Upper lobe of left lung (tissue), 6 donors: Measurements from ENCODE around the gene RNF126. TPM values are rescaled to one million over a fixed set of nuclear protein-coding genes. Genes with fewer than 3 reads are reported as not detected.

ENCODE experiments used
- ATAC-seq, 2 donors: fragments of 200-7000 bp; cut with Tn5 transposase; one replicate each; pipeline ENCODE4 v1.9.1; 2022; ENCODE audit warnings: mild to moderate bottlenecking in 2 of 2, moderate library complexity in 2 of 2; ENCODE audit not compliant: low FRiP score in 2 of 2
- DNase-seq, 2 donors: peaks; one replicate each; pipeline ENCODE4 v3.0.0-alpha.2; 2019 to 2020
- H3K27ac ChIP-seq, 4 donors: fragments of 200-600 bp; sonication (generic); one replicate each; pipeline ENCODE4 v1.5.1; 2016 to 2019
- H3K27me3 ChIP-seq, 4 donors: fragments of 200-600 bp; sonication (generic); one replicate each; pipeline ENCODE4 v1.5.1; 2017 to 2019
- H3K36me3 ChIP-seq, 4 donors: fragments of 200-600 bp; sonication (generic); one replicate each; pipeline ENCODE4 v1.5.1; 2016 to 2019
- H3K4me1 ChIP-seq, 4 donors: fragments of 200-600 bp; sonication (generic); one replicate each; pipeline ENCODE4 v1.5.1; 2018 to 2019
- H3K4me3 ChIP-seq, 4 donors: fragments of 200-600 bp; sonication (generic); one replicate each; pipeline ENCODE4 v1.5.1; 2017 to 2019; ENCODE audit warnings: mild to moderate bottlenecking in 2 of 4, moderate library complexity in 1 of 4
- H3K9me3 ChIP-seq, 4 donors: fragments of 200-600 bp; sonication (generic); one replicate each; pipeline ENCODE4 v1.5.1; 2018 to 2019
- CTCF ChIP-seq, 6 experiments: fragments of 450-650 bp in 4 of 6; fragments of 200-600 bp in 2 of 6; sonication (generic) in 2 of 6; IDR thresholded peaks; one replicate each; pipeline ENCODE4 v1.5.1; 2016 to 2019; ENCODE audit warnings: antibody characterized with exemption in 6 of 6
- EP300 ChIP-seq, 4 donors: sonication (generic); formaldehyde crosslinking; IDR thresholded peaks; one replicate each; pipeline ENCODE4 v1.5.1; 2017; ENCODE audit warnings: antibody characterized with exemption in 4 of 4, control low read depth in 2 of 4
- POLR2A ChIP-seq, 4 donors: fragments of 450-650 bp; IDR thresholded peaks; one replicate each; pipeline ENCODE4 v1.5.1; 2016 to 2017; ENCODE audit warnings: antibody characterized with exemption in 4 of 4, mild to moderate bottlenecking in 2 of 4
- POLR2AphosphoS5 ChIP-seq, 2 donors: sonication (generic); formaldehyde crosslinking; IDR thresholded peaks; one replicate each; pipeline ENCODE4 v1.5.1; 2017; ENCODE audit warnings: antibody characterized with exemption in 2 of 2
- WGBS, 2 donors: methylation state at CpG; one replicate each; pipeline ENCODE4 v1.1.5; 2017 to 2018; 5-methylcytosine and 5-hydroxymethylcytosine counted together
- total RNA-seq, 6 donors: library from RNA; depleted of rRNA in 4 of 6; stranded (reverse); fragments of >200 nt in 4 of 6; gene quantifications; one replicate each; pipeline versions ENCODE4 v1.1.0 to v1.2.1, GENCODE V29; 2016 to 2021
- donor health status: DM: no; HTN: no; CAD: no; lungs with moderate emphysema.
- donor health status: DM: no; HTN: yes; CAD: no; lungs with severe emphysema.

The RNF126 gene
- total RNA-seq, 6 donors from 2014 or later: 36.7 to 106 (median 66.3) TPM

DNA sequence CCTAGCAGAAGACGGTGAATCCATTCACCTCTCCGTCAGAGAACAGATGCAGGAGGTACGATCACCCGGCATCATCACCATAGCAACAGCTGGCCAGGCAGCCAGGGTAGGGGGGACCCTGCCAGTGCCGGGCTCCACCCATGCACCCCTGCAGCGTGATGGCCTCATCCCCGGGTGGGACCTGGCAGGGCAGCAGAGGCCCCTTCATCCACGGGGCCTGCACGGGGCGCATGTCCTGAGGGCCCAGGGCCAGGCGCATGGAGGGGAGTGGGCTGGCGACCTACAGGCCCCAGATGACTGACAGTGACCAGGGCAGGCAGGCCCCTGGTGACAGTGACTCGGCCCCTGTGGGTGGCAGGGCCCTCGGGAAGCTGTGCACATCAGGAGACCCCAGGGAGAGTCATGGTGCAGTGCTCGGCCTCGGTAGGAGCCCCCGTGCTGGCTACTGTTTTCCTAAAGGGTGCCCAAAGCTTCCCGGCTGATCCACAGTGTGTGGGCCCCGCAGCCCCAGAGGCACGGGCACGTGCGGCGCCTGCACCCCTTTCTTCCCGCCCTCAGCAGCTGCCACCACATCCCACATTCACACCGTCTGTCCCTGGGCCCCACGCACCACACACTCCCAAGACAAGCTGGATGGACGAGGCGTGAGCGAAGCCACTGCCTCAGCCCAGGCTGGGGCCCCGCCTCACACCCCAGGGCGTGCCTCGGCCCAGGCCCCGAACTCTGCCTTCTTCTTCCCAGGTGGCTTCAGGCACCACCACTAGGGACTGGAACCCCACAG lies 4.8 kb downstream of the RNF126 start:
- Histone ChIP-seq H3K9me3 (no peaks in the 10 kb centered on the region), H3K36me3 (peaks cover 2 to 28% (median 12%) of the 10 kb centered on the region in 4 donors), H3K4me3 (no peak overlapping the region), H3K27ac (peak overlapping the region; percentile 18 to 93 (median 74)), H3K27me3 (no peaks in the 10 kb centered on the region), H3K4me1 (peaks cover 38 to 70% (median 46%) of the 10 kb centered on the region in 4 donors)
- ATAC-seq (no peak), DNase-seq (peak in 1 of 2 donors; percentile 80)
- 83% methylated on average over 18 to 27 of the region's 33 CpGs for WGBS, 2 donors
- TF ChIP-seq CTCF (IDR thresholded peaks at IDR 0.05) (no peak), EP300 (IDR thresholded peaks at IDR 0.05) (no peak), POLR2AphosphoS5 (IDR thresholded peaks at IDR 0.05) (no peak), POLR2A (IDR thresholded peaks at IDR 0.05) (no peak)

DNA sequence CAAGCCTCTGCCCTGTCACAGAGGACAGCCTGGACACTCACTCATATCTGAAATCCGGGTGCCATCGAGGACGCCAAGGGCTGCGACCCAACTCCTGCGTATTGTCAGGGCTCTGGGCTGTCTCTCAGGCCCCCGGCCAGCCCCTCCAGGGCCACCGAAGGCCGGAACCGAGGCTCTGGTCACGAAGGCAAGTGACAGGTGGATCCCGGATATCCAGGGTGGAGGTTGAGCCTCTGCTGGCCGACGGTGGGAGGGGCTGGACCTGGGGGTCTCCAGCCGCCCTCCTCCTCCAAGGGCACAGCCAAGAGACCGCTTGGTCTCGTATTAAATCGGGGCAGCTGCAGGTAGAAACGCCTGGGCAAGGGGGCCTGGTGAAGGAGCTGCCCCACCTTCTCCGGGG lies 5.4 kb downstream of the RNF126 start:
- Histone ChIP-seq H3K4me3 (no peak overlapping the region), H3K4me1 (peaks cover 38 to 69% (median 46%) of the 10 kb centered on the region in 4 donors), H3K27ac (no peak overlapping the region), H3K36me3 (peaks cover 4 to 35% (median 17%) of the 10 kb centered on the region in 4 donors), H3K9me3 (no peaks in the 10 kb centered on the region), H3K27me3 (no peaks in the 10 kb centered on the region)
- no peak for ATAC-seq
- TF ChIP-seq POLR2A (IDR thresholded peaks at IDR 0.05) (no peak), EP300 (IDR thresholded peaks at IDR 0.05) (no peak), CTCF (IDR thresholded peaks at IDR 0.05) (no peak), POLR2AphosphoS5 (IDR thresholded peaks at IDR 0.05) (no peak)
- 87 to 90% methylated on average over 6 to 19 of the region's 19 CpGs for WGBS, 2 donors
- peak in 1 of 2 donors; percentile 65 for DNase-seq

- H3K4me1 ChIP-seq: peaks cover 37 to 64% (median 43%) of the 10 kb centered on the region in 4 donors
- ATAC-seq: no peak
- 87 to 91% methylated on average over 20 to 43 of the region's 43 CpGs for WGBS, 2 donors
- TF ChIP-seq CTCF (IDR thresholded peaks at IDR 0.05): no peak
- no peak for TF ChIP-seq EP300 (IDR thresholded peaks at IDR 0.05)
- no peak for TF ChIP-seq POLR2AphosphoS5 (IDR thresholded peaks at IDR 0.05)
- no peak for TF ChIP-seq POLR2A (IDR thresholded peaks at IDR 0.05)
- no peaks in the 10 kb centered on the region for H3K9me3 ChIP-seq
- H3K27me3 ChIP-seq: no peaks in the 10 kb centered on the region
- no peak overlapping the region for H3K27ac ChIP-seq
- peak in 1 of 2 donors; percentile 82 for DNase-seq
- peaks cover 5 to 41% (median 23%) of the 10 kb centered on the region in 4 donors for H3K36me3 ChIP-seq
- H3K4me3 ChIP-seq: no peak overlapping the region
Measured at GRCh38 chr19:656751-657559, 6.1 kb downstream of the RNF126 start.

DNA sequence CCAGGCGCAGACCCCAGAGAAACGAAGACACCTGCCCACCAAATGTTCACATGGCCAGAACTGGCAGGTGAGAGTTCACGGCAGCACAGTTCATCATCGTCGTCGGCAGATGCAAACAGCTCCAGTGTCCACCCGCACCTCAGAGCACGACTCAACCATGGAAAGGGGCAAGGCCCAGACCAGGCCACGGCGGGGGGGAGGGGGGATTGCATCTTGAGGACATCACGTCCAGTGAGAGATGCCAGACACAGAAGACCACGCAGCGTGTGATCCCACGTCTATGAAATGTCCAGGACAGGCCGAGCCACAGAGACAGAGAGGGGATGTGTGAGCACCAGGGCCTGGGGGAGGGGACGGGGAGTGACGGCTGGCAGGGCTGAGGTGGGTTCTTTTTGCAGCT lies 7.3 kb downstream of the RNF126 start:
- Histone ChIP-seq H3K4me3 (no peak overlapping the region), H3K4me1 (peaks cover 25 to 51% (median 31%) of the 10 kb centered on the region in 4 donors), H3K27ac (no peak overlapping the region), H3K9me3 (no peaks in the 10 kb centered on the region), H3K36me3 (peaks cover 14 to 54% (median 35%) of the 10 kb centered on the region in 4 donors), H3K27me3 (no peaks in the 10 kb centered on the region)
- DNase-seq: no peak
- WGBS, 2 donors: 84 to 90% methylated on average over 17 of the region's 17 CpGs
- no peak for ATAC-seq
- no peak for TF ChIP-seq EP300 (IDR thresholded peaks at IDR 0.05)
- TF ChIP-seq CTCF (IDR thresholded peaks at IDR 0.05): no peak
- no peak for TF ChIP-seq POLR2A (IDR thresholded peaks at IDR 0.05)
- TF ChIP-seq POLR2AphosphoS5 (IDR thresholded peaks at IDR 0.05): no peak
